K562 (cell line): ENCODE measurements around the gene AHSP. TPM values are rescaled to one million over a fixed set of nuclear protein-coding genes. Genes with fewer than 3 reads are reported as not detected.

Experiments used
- ADNP ChIP-seq: fragments of 200-800 bp; sonication (Bioruptor generic); IDR thresholded peaks from 2 replicates; pipeline ENCODE4 v1.6.1; 2016; ENCODE audit warnings: missing genetic modification characterization, missing compliant biosample characterization
- AFF1 ChIP-seq, 2 experiments: fragments of 450-650 bp; IDR thresholded peaks; 2 replicates each; pipeline ENCODE4 v1.6.1; 2018; ENCODE audit warnings: mild to moderate bottlenecking in 2 of 2, low read depth in 1 of 2; ENCODE audit not compliant: partially characterized antibody in 2 of 2
- FOXJ2 ChIP-seq: fragments of 200-800 bp; sonication (Bioruptor generic); IDR thresholded peaks from 2 replicates; pipeline ENCODE4 v1.6.1; 2016; ENCODE audit warnings: missing genetic modification characterization, missing compliant biosample characterization
- FOXK2 ChIP-seq, 2 experiments: fragments of 450-650 bp; IDR thresholded peaks in 1 of 2; conservative IDR thresholded peaks in 1 of 2; 2 replicates each; pipeline ENCODE4 v1.6.1; 2016; ENCODE audit warnings: low read depth in 2 of 2, mild to moderate bottlenecking in 1 of 2
- GATAD2B ChIP-seq: fragments of 450-650 bp; IDR thresholded peaks from 2 replicates; pipeline ENCODE4 v1.6.1; 2017; ENCODE audit warnings: mild to moderate bottlenecking, borderline replicate concordance
- JUN ChIP-seq, 2 experiments: sonication (generic) in 1 of 2; formaldehyde crosslinking in 1 of 2; IDR thresholded peaks; 2 replicates each; pipeline versions ENCODE4 v1.6.1 to v1.8.0; 2012 to 2022; ENCODE audit warnings: borderline replicate concordance in 2 of 2, mild to moderate bottlenecking in 2 of 2, improper control_type of control experiment in 1 of 2, low read depth in 1 of 2, low read length in 1 of 2, missing genetic modification reagents in 1 of 2
- LARP7 ChIP-seq: fragments of 450-650 bp; IDR thresholded peaks from 2 replicates; pipeline ENCODE4 v1.6.1; 2016
- MIER1 ChIP-seq: fragments of 450-650 bp; IDR thresholded peaks from 2 replicates; pipeline ENCODE4 v1.6.1; 2016; ENCODE audit warnings: antibody characterized with exemption, mild to moderate bottlenecking, low read depth
- MYBL2 ChIP-seq, 2 experiments: fragments of 450-650 bp in 1 of 2; sonication (generic) in 1 of 2; formaldehyde crosslinking in 1 of 2; IDR thresholded peaks; 2 replicates each; pipeline versions ENCODE4 v1.6.1 to v1.8.1; 2017 to 2022; ENCODE audit warnings: borderline replicate concordance in 1 of 2, inconsistent platforms in 1 of 2, low read depth in 1 of 2, mild to moderate bottlenecking in 1 of 2, missing genetic modification reagents in 1 of 2, moderate library complexity in 1 of 2
- NFIC ChIP-seq: fragments of 450-650 bp; IDR thresholded peaks from 2 replicates; pipeline ENCODE4 v1.6.1; 2017; ENCODE audit warnings: mild to moderate bottlenecking, inconsistent platforms
- NR2F6 ChIP-seq: fragments of 450-650 bp; formaldehyde crosslinking; IDR thresholded peaks from 2 replicates; pipeline ENCODE4 v1.4.0; 2020; ENCODE audit warnings: mild to moderate bottlenecking
- NUFIP1 ChIP-seq: fragments of 450-650 bp; IDR thresholded peaks from 2 replicates; pipeline ENCODE4 v1.6.1; 2018; ENCODE audit not compliant: partially characterized antibody
- PCBP1 ChIP-seq: fragments of 200-400 bp; formaldehyde crosslinking; IDR thresholded peaks from 2 replicates; pipeline ENCODE4 v1.6.1; 2018; ENCODE audit warnings: mild to moderate bottlenecking, low read depth, low read length; ENCODE audit not compliant: poor library complexity, severe bottlenecking
- POLR2AphosphoS2 ChIP-seq: IDR thresholded peaks from 2 replicates; pipeline ENCODE4 v1.6.1; 2012; ENCODE audit warnings: low read length, improper control_type of control experiment
- SIN3B ChIP-seq: fragments of 450-650 bp; IDR thresholded peaks from 2 replicates; pipeline ENCODE4 v1.6.1; 2017; ENCODE audit warnings: low read depth, mild to moderate bottlenecking, moderate library complexity
- SMARCE1 ChIP-seq: fragments of 450-650 bp; IDR thresholded peaks from 2 replicates; pipeline ENCODE4 v1.7.1; 2016; ENCODE audit warnings: mild to moderate bottlenecking
- TOE1 ChIP-seq, 2 experiments: fragments of 450-650 bp in 1 of 2; sonication (generic) in 1 of 2; formaldehyde crosslinking in 1 of 2; IDR thresholded peaks; 2 replicates each; pipeline versions ENCODE4 v1.7.1 to v1.8.0; 2016 to 2022; ENCODE audit warnings: borderline replicate concordance in 2 of 2, mild to moderate bottlenecking in 2 of 2, antibody characterized with exemption in 1 of 2, inconsistent platforms in 1 of 2, low read depth in 1 of 2, missing genetic modification reagents in 1 of 2, moderate library complexity in 1 of 2
- ZKSCAN3 ChIP-seq: fragments of 250-450 bp; sonication (Bioruptor Pico); IDR thresholded peaks from 2 replicates; pipeline ENCODE4 v1.4.0; 2020
- ZNF165 ChIP-seq: fragments of 250-450 bp; sonication (Bioruptor Pico); IDR thresholded peaks from 2 replicates; pipeline ENCODE4 v1.4.0; 2020; ENCODE audit warnings: borderline replicate concordance
- ZNF224 ChIP-seq: sonication (generic); formaldehyde crosslinking; IDR thresholded peaks from 2 replicates; pipeline ENCODE4 v1.8.0; 2022; ENCODE audit warnings: mild to moderate bottlenecking, missing genetic modification reagents
- ZNF316 ChIP-seq: fragments of 450-650 bp; IDR thresholded peaks from 2 replicates; pipeline ENCODE4 v1.6.1; 2016
- ZNF324 ChIP-seq: fragments of 250-450 bp; sonication (Bioruptor Pico); IDR thresholded peaks from 2 replicates; pipeline ENCODE4 v1.4.0; 2020; ENCODE audit warnings: mild to moderate bottlenecking
- ZNF76 ChIP-seq: fragments of 250-450 bp; sonication (Bioruptor Pico); IDR thresholded peaks from 2 replicates; pipeline ENCODE4 v1.4.0; 2020; ENCODE audit warnings: mild to moderate bottlenecking, moderate library complexity, borderline replicate concordance
- polyA plus RNA-seq, 8 experiments: library from polyadenylated mRNA; depleted of rRNA in 4 of 8; stranded (reverse) in 5 of 8; unstranded in 3 of 8; fragments of >200 nt; fragmentation: Nextera tagmentation in 2 of 8; fragmentation: Illumina TruSeq in 1 of 8; extraction: Ambion mirVana in 2 of 8; extraction: Trizol in 1 of 8; gene quantifications; 2 replicates each; pipeline versions ENCODE4 v1.2.1 to v1.2.3, GENCODE V29; 2011 to 2014; ENCODE audit warnings: inconsistent platforms in 1 of 8, missing spikeins in 1 of 8
- total RNA-seq, 7 experiments: library from RNA; depleted of rRNA in 6 of 7; stranded (reverse); fragments of >200 nt in 6 of 7; fragmentation: Illumina TruSeq in 2 of 7; extraction: Trizol in 2 of 7; gene quantifications; 2 replicates each; pipeline versions ENCODE4 v1.2.1 to v1.2.3, GENCODE V29; 2011 to 2021; ENCODE audit warnings: low replicate concordance in 1 of 7

Gene AHSP
- total and polyA plus RNA-seq, 9 of the 15 experiments (the other 6 are each of a cell fraction or from before 2014, with no cell fraction given), result 6.6 to 99.1 (median 25.8) TPM

GRCh38 chr16:31507929-31508705 lies 19.6 kb upstream of the AHSP start, which contains the start of gene RUSF1 (continued):
- no peak for TF ChIP-seq LARP7
- TF ChIP-seq AFF1 (IDR thresholded peaks at IDR 0.05; ENCODE audit: low read depth in 1 of 2, partially characterized antibody in 2 of 2), result peak in 1 of 2 experiments; percentile 36
- no peak for TF ChIP-seq NR2F6
- TF ChIP-seq TOE1 (IDR thresholded peaks at IDR 0.05; ENCODE audit: borderline replicate concordance), result peak; percentile 72; the same call in 1 of the 2 replicates
- 0 out of 2 replicates have a peak, but pooled peaks have one; percentile 36 for TF ChIP-seq TOE1 (CRISPR knock-in tag; IDR thresholded peaks at IDR 0.05; ENCODE audit: borderline replicate concordance, low read depth)
- no peak for TF ChIP-seq ZNF165 (CRISPR knock-in tag)
- peak; percentile 71; the same call in 1 of the 2 replicates for TF ChIP-seq POLR2AphosphoS2
- TF ChIP-seq ZNF316, result no peak
- no peak for TF ChIP-seq MIER1
- no peak for TF ChIP-seq ZNF76 (CRISPR knock-in tag)
- no peak; the same call in 1 of the 2 replicates for TF ChIP-seq GATAD2B
- TF ChIP-seq ADNP (tag), result no peak
- TF ChIP-seq MYBL2 (IDR thresholded peaks at IDR 0.05; ENCODE audit: low read depth), result no peak
- TF ChIP-seq MYBL2 (CRISPR knock-in tag; IDR thresholded peaks at IDR 0.05; ENCODE audit: borderline replicate concordance), result 0 out of 2 replicates have a peak, but pooled peaks have one; percentile 63
- peak; percentile 35 for TF ChIP-seq NFIC
- no peak for TF ChIP-seq ZNF324 (CRISPR knock-in tag)
- peak; percentile 63; the same call in 1 of the 2 replicates for TF ChIP-seq SIN3B
- TF ChIP-seq PCBP1, result peak; percentile 45
- TF ChIP-seq SMARCE1, result no peak
- no peak for TF ChIP-seq ZKSCAN3 (CRISPR knock-in tag)
- TF ChIP-seq FOXK2 (conservative IDR thresholded peaks at IDR 0.05 in 1 of 2, IDR thresholded peaks at IDR 0.05 in 1 of 2; ENCODE audit: low read depth in 2 of 2), result peak in 1 of 2 experiments; percentile 11; a peak in 1 of 4 replicates
- TF ChIP-seq JUN (IDR thresholded peaks at IDR 0.05; ENCODE audit: borderline replicate concordance, low read depth, low read length), result peak; percentile 36; the same call in 1 of the 2 replicates
- no peak for TF ChIP-seq JUN (CRISPR knock-in tag; IDR thresholded peaks at IDR 0.05; ENCODE audit: borderline replicate concordance)
- TF ChIP-seq ZNF224 (CRISPR knock-in tag), result no peak
- peak; percentile 10 for TF ChIP-seq NUFIP1
- 0 out of 2 replicates have a peak, but pooled peaks have one; percentile 48 for TF ChIP-seq FOXJ2 (tag)
